Smooth muscle cell of the brain vasculature (primary cell): Measurements from ENCODE around the gene PRDM13.
"Not testable (repeated sequence)": the region's sequence is repeated elsewhere in the genome, so short reads cannot be mapped to it uniquely, and the experiment has no call there.

ENCODE experiments used
- DNase-seq: peaks from one replicate; pipeline ENCODE4 v3.0.0-alpha.2; 2012; ENCODE audit warnings: low read depth, low spot score

PRDM13 gene

DNA sequence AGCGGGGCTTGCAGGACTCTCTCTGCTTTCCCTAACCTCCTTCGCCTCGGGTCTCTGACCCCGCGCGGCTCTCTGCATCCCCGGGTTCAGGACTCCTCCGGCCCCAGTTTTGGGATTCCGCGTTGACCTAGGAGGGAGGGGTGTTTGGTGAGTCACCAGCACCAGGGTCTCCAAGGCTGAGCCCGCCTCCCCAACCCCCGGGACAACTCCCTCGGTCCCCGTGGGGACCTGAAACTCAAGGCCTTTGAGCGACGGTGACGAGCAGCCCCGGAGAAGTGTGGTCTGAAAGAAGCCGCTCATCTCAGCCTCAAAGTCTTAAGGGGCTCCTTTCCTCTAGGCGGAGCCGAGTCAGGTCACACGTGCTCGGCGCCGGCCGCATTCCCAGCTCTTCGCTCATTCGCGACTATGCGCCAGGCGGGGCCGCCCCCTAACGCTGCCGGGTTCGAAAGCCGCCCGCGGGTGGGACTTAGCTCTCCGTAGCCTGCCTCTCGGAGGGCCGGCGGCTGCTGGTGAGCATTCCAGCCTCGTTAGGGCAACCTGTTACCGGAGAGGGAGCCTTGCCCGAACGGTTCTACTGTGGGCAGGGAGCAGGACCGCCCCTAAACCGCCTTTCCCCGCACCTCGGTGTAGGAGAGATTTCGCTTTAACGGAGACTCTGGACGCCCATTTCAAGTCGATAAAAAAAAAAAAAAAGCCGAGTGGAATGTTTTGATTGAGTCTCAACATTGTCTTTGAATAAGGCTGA lies 3.0 kb upstream of the PRDM13 start:
- DNase-seq = no peak

GRCh38 chr6:99604166-99605073 lies 2.2 kb upstream of the PRDM13 start:
- DNase-seq = no peak

GRCh38 chr6:99605074-99605734 lies 1.4 kb upstream of the PRDM13 start:
- no peak for DNase-seq

- no peak for DNase-seq
These were observed 550 bp upstream of the PRDM13 start for GRCh38 chr6:99605911-99606655.

- DNase-seq = no peak
These were observed 893 bp downstream of the PRDM13 start for GRCh38 chr6:99607416-99608036.

DNA sequence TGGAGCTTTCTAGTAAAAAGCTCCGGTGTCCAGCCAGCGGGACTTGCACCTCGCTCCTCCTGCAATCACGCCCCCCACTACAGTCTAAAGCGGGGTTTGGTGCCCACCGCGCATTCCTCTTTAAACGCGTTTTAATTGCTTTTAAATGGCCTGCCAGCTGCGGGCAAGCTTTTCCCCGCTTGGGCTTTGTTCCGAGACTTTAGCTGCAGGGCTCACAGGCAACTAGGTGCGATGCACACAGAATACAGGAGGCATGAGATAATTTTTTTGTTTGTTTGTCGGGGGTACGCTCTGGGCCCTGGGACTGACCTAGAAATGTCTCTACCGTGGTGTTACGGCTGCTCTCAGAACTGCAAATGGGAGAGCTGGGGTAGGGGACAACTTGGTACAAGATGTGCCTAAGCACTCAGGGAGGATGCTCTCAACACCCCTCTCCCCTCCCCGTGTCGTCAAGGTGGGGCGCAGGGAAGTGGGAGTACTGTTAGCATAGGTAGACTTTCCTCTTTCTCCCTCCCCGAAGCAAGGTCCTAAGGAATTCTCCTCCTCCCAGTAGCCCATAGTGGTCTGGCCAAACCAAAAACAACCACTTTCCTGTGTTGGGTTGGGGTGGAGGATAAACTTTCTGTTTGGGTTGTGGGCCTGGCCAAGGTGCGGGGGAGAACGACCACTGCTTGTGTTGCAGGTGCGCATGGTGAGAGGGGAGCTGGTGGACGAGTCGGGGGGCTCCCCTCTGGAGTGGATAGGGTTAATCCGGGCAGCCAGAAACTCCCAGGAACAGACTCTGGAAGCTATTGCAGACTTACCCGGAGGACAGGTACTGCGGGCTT lies 1.6 kb downstream of the PRDM13 start:
- no peak for DNase-seq

DNA sequence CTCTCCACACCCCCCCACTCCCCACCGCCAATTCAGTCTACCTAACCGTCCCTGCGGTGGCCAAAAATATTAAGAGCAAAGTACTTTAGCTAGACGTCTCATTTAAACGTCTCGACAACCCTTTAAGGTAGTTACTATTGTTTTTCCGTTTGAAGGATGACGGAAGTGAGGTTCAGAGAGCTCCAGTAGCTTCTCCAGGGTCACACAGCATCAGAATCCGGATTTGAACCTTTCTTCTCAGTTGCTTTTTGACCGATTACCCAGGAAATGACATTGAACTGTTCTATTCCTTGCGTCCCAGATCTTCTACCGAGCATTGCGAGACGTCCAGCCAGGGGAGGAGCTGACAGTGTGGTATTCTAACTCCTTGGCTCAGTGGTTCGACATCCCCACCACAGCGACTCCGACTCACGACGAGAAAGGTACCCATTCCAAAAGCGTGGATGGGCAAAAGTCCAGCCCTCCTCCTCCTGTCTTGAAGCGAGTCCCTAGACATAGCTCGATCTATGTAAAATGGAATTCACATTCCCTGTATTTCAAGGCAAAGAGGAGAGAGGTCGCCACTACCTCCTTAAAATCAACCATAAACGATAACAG lies 2.4 kb downstream of the PRDM13 start:
- no peak for DNase-seq

- no peak for DNase-seq
These were observed 3.4 kb downstream of the PRDM13 start for GRCh38 chr6:99609905-99610489.

DNA sequence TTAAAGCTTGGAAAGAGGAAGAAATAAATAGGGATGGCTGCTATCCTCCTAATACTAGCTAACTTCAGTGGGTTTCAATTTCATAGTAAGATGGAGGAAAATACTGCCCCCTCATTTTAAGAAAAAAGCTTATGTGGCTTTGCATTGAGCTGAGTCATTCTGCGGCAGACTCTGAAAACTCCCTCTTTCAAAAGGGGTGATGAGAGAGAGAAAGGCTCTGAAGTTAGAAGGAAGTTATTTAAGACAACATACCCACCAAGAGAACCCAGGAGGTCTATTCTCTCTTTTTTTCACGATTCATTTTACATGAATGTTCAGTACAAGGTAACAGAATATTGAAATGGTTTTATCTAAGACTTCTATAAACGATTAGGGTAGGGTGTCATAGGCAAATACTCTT lies 4.5 kb downstream of the PRDM13 start:
- no peak for DNase-seq

DNA sequence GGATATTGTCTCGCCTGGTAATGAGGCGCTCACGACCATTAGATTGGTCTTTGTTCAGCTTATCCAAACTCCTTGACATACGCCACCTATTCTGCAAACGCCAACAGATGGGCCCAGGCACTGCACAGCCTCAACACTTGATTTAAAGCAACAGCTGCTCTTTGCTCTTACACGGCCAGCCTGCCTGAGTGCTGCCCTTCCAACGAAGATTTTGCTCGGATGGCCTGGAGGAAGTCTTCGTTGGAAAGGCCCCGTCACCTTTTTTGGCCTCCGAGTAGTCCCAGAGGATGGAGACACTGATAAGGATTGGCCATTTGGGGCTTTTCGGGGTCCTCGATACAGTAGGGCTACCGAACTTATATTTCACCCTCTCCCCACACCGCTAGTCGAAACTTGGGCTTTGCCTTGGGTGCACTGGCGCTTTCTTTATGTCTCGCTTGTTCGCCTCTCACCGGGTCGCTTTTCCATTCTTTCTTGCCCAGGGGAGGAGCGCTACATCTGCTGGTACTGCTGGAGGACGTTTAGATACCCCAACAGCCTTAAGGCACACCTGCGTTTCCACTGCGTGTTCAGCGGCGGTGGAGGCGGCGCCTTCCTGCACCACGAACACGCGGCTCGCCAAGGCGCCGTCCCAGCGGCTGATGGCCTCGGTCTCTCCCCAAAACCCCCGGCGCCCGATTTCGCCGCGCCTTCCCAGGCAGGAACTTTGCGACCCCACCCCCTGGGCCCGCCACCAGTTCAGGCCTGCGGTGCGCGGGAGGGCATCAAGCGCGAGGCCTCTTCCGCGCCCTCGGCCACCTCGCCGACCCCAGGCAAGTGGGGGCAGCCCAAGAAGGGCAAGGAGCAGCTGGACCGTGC lies 6.1 kb downstream of the PRDM13 start:
- DNase-seq = no peak

DNA sequence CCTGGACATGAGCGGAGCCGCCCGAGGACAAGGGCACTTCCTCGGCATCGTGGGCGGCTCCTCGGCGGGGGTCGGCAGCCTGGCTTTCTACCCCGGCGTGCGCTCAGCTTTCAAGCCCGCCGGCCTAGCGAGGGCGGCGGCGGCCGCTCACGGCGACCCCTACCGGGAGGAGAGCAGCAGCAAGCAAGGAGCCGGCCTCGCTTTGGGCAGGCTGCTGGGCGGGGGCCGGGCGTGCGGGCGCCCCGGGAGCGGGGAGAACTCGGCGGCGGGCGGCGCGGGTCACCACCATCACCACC lies 6.7 kb downstream of the PRDM13 start:
- DNase-seq = no peak

DNA sequence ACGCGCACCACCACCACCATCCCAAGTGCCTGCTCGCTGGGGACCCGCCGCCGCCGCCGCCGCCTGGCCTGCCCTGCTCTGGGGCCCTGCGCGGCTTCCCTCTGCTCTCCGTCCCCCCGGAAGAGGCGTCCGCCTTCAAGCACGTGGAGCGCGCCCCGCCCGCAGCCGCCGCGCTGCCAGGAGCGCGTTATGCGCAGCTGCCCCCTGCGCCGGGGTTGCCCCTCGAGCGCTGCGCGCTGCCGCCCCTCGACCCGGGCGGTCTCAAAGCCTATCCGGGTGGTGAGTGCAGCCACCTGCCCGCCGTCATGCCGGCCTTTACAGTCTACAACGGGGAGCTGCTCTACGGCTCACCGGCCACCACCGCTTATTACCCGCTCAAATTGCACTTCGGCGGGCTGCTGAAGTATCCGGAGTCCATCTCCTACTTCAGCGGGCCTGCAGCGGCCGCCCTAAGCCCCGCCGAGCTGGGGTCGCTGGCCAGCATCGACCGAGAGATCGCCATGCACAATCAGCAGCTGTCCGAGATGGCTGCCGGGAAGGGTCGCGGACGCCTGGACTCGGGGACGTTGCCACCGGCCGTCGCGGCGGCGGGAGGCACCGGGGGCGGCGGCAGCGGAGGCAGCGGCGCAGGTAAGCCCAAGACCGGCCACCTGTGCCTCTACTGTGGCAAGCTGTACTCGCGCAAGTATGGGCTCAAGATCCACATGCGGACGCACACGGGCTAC lies 7.2 kb downstream of the PRDM13 start:
- DNase-seq = no peak

GRCh38 chr6:99614430-99615186 lies 8.0 kb downstream of the PRDM13 start:
- no peak for DNase-seq

GRCh38 chr6:99617131-99617530 lies 10.5 kb downstream of the PRDM13 start:
- no peak for DNase-seq

DNA sequence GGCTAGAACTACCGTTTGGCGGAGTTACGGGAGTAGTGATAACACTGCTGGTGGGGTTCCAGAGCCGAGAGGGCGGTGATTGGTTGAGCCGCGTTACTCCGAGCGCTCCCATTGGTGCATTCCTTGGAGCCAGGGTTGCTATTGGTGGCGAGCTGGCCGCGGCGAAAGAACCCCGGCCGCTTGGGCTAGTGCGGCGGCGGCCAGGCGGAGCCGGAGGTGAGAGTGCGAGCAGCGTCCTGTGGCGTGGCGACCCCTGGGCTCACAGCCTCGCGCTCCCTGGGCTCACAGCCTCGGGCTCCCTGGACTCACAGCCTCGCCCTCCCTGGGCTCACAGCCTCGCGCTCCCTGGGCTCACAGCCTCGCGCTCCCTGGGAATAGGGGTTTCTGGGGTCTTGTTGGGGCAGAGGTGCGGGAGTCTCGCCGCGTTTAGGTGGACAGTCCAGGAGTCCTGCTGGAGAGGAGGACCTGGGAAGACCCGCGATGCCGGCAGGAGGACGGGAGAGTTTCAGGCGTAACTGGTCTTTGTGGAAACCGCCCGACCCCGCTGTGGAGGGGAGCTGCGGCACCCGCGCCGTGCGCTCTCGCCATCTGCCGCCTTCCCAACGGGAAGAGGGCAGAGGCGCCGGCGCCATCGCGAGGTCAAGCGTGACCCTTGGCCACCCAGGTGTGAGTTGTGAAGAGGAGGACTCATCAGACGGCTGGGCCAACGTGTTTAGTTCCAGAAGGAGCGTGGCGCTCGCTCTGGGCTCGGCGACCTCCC lies 12.2 kb downstream of the PRDM13 start:
- DNase-seq = no peak

DNA sequence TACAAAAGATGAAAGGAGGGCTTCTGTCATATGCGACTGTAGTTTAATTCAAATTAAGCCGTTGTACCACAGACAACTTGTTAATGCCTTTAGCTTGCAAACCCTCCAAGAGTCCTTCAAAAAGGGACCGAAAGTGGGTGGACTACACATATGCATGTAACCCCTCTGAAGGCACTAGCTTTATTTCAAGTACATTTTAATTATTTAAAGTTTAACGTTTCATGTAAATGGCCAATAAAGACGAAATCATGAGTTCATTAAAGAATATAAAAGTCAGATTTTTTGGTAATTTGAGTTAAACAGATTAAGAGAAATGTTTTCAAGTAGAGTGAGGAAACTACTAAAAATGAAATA lies 12.8 kb downstream of the PRDM13 start:
- DNase-seq = no peak

DNA sequence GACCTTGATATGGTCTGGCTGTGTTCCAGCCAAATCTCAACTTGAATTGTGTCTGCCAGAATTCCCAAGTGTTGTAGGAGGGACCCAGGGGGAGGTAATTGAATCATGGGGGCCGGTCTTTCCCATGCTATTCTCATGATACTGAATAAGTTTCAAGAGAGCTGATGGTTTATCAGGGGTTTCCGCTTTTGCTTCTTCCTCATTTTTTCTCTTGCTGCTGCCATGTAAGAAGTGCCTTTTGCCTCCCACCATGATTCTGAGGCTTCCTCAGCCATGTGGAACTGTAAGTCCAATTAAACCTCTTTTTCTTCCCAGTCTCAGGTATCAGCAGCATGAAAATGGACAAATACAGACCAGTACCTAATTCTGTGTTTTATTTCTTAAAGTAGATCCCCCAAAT lies 15.4 kb downstream of the PRDM13 start:
- DNase-seq = not testable (repeated sequence)
